GM10266 (cell line): ENCODE measurements around the gene SMYD3.
"Not testable (repeated sequence)": the region's sequence is repeated elsewhere in the genome, so short reads cannot be mapped to it uniquely, and the experiment has no call there.

ENCODE experiments used
- DNase-seq: peaks from one replicate; pipeline ENCODE4 v3.0.0; 2012; ENCODE audit errors: extremely low spot score
- CTCF ChIP-seq: IDR thresholded peaks from 2 replicates; pipeline ENCODE4 v1.5.1; 2012; ENCODE audit warnings: mild to moderate bottlenecking, low read depth; ENCODE audit not compliant: control insufficient read depth, insufficient read depth; ENCODE audit errors: missing control alignments

SMYD3 gene

GRCh38 chr1:246343937-246344336 lies 163.1 kb downstream of the SMYD3 start:
- no peak for DNase-seq
- TF ChIP-seq CTCF: no peak

GRCh38 chr1:246343251-246343650 lies 163.8 kb downstream of the SMYD3 start:
- no peak for TF ChIP-seq CTCF
- DNase-seq: no peak

- DNase-seq: no peak
- no peak for TF ChIP-seq CTCF
These were observed 168.5 kb downstream of the SMYD3 start for GRCh38 chr1:246338546-246338945.

- TF ChIP-seq CTCF: no peak
- DNase-seq: no peak
These were observed 169.0 kb downstream of the SMYD3 start for GRCh38 chr1:246338098-246338497.

- DNase-seq: no peak
- no peak for TF ChIP-seq CTCF
These were observed 171.9 kb downstream of the SMYD3 start for GRCh38 chr1:246335151-246335550.

- no peak for TF ChIP-seq CTCF
- no peak for DNase-seq
These were observed 173.2 kb downstream of the SMYD3 start for GRCh38 chr1:246333855-246334254.

- DNase-seq: no peak
- no peak for TF ChIP-seq CTCF
These were observed 175.0 kb downstream of the SMYD3 start for GRCh38 chr1:246332078-246332477.

- DNase-seq: peak; percentile 78
- no peak for TF ChIP-seq CTCF
These were observed 177.2 kb downstream of the SMYD3 start for GRCh38 chr1:246329900-246330299.

GRCh38 chr1:246329292-246329691 lies 177.8 kb downstream of the SMYD3 start:
- not testable (repeated sequence) for DNase-seq
